Prostate gland (tissue), 2 donors: ENCODE data around the gene DNAH10. TPM values are rescaled to one million over a fixed set of nuclear protein-coding genes. Genes with fewer than 3 reads are reported as not detected.

ENCODE experiments used
- DNase-seq: peaks from one replicate; pipeline ENCODE4 v3.0.0-alpha.2; 2019; ENCODE audit warnings: low spot score
- H3K27ac ChIP-seq, 2 donors: fragments of 200-600 bp; sonication (generic); 2 replicates each; pipeline ENCODE4 v1.5.1; 2017 to 2019
- H3K27me3 ChIP-seq: fragments of 200-600 bp; sonication (generic); replicated peaks from 2 replicates; pipeline ENCODE4 v1.5.1; 2019; ENCODE audit not compliant: insufficient read depth
- H3K36me3 ChIP-seq, 2 donors: fragments of 200-600 bp; sonication (generic); 1 replicate in 1 of 2; 2 replicates in 1 of 2; pipeline versions ENCODE4 v1.5.1 to v1.8.1; 2017 to 2019
- H3K4me1 ChIP-seq: fragments of 200-600 bp; sonication (generic); replicated peaks from 2 replicates; pipeline ENCODE4 v1.5.1; 2019
- H3K4me3 ChIP-seq, 2 donors: fragments of 200-600 bp; sonication (generic); 2 replicates each; pipeline ENCODE4 v1.5.1; 2017 to 2019
- H3K9me3 ChIP-seq: fragments of 200-600 bp; sonication (generic); 2 replicates; pipeline ENCODE4 v1.5.1; 2017
- POLR2A ChIP-seq: fragments of 450-650 bp; IDR thresholded peaks from one replicate; pipeline ENCODE4 v1.6.1; 2016; ENCODE audit warnings: antibody characterized with exemption, mild to moderate bottlenecking
- POLR2AphosphoS5 ChIP-seq: sonication (generic); formaldehyde crosslinking; IDR thresholded peaks from one replicate; pipeline ENCODE4 v1.6.1; 2017; ENCODE audit warnings: antibody characterized with exemption
- WGBS: methylation state at CpG from one replicate; pipeline ENCODE4 v1.1.5; 2018; 5-methylcytosine and 5-hydroxymethylcytosine counted together
- intact Hi-C: fragments of 100-400 bp; cut with DNase I; formaldehyde crosslinking; loops from one replicate; pipeline ENCODE4 v1.14.2; 2022
- total RNA-seq, 2 donors: library from RNA; depleted of rRNA; stranded (reverse); fragments of >200 nt; gene quantifications; one replicate each; pipeline ENCODE4 v1.1.0, GENCODE V29; 2016
- TF ChIP-seq, protein P1 (sequence below), 4 experiments: fragments of 200-600 bp in 2 of 4; fragments of 450-650 bp in 2 of 4; sonication (generic) in 2 of 4; IDR thresholded peaks; 1 replicate in 3 of 4; 2 replicates in 1 of 4; pipeline ENCODE4 v1.5.1; 2016 to 2019; ENCODE audit warnings: antibody characterized with exemption in 4 of 4, mild to moderate bottlenecking in 2 of 4, moderate library complexity in 2 of 4

Gene DNAH10
- total RNA-seq, 2 donors from 2014 or later, result 0.68 to 7.9 TPM

DNA sequence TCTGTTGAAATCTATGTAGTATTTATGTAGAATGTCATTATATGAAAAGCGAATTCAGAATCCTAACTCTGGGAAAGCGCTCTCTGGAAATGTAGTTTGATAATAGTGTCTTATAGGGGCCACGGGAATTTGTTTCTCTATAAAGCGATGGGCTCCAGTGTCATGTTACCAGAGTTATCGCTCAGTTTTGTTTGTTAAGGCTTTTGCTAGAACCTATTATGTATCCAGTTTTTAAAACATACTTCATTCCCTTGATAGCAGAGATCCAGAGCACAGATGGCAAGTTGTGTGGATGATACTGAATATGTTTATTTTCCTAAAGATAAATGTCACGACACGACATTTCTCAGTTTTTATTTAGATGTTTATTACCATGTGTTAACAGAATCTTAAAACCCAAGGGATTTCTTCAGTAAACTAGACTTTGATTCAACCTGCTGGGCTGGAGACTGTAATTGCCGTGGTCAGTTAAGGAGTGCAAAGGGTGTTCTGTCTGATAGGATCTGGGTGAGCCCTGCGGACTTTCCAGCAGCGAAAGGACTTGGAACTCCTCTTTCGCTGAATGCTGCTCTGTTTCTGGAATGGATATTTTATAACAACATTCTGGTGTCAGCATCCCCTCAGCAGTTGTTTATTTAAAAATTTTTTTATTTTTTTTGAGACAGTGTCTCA lies 1.7 kb upstream of the DNAH10 start:
- Histone ChIP-seq H3K9me3 (no peaks in the 10 kb centered on the region), H3K4me1 (peaks cover 8% of the 10 kb centered on the region), H3K36me3 (no peaks in the 10 kb centered on the region), H3K4me3 (no peak overlapping the region), H3K27ac (no peak overlapping the region), H3K27me3 (no peaks in the 10 kb centered on the region)
- 85% methylated on average over 11 of the region's 11 CpGs for WGBS
- TF ChIP-seq, protein P1, sequence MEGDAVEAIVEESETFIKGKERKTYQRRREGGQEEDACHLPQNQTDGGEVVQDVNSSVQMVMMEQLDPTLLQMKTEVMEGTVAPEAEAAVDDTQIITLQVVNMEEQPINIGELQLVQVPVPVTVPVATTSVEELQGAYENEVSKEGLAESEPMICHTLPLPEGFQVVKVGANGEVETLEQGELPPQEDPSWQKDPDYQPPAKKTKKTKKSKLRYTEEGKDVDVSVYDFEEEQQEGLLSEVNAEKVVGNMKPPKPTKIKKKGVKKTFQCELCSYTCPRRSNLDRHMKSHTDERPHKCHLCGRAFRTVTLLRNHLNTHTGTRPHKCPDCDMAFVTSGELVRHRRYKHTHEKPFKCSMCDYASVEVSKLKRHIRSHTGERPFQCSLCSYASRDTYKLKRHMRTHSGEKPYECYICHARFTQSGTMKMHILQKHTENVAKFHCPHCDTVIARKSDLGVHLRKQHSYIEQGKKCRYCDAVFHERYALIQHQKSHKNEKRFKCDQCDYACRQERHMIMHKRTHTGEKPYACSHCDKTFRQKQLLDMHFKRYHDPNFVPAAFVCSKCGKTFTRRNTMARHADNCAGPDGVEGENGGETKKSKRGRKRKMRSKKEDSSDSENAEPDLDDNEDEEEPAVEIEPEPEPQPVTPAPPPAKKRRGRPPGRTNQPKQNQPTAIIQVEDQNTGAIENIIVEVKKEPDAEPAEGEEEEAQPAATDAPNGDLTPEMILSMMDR (IDR thresholded peaks at IDR 0.05), result no peak
- TF ChIP-seq POLR2A (no peak), POLR2AphosphoS5 (no peak)
- intact Hi-C loops, result no loop called here
- DNase-seq, result no peak

DNA sequence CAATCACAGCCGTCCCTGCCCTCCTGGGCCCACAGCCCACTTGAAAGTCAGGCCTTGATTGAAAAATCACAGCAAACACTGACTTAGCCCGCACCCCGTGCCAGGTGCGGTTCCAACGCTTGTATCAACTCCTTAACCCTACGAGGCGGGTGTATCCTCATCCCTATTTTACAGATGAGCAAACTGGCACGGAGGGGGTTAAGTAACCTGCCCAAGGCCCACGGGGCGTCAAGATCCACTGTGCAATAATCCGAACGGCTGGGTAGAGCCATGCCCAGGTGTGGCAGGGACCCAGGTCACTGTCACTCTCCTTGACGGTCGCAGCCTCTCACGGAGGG lies 583 bp downstream of the DNAH10 start:
- H3K4me3 ChIP-seq, result peak overlapping the region; percentile 25 to 40
- intact Hi-C loops, result no loop called here

DNA sequence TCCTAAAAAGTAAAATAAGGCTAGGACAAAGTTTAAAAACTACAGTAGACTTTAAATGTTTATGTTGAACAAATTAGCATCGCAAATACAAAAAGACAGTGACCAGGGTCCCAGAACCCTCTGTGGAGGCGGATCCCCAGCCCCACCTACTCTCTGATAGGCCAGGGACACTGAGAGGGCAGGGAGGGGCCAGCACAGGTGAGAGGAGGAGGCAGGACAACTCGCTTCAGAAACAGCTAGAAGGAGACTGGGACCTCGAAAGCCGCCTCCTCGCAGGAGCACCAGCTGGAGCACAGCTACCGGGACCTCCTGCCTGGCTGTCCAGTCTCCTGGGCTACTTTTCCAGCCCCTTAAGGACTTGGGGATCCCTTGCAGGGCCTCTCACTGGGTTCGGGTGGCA lies 992 bp downstream of the DNAH10 start:
- H3K27ac ChIP-seq, result no peak overlapping the region
- no peak for DNase-seq
- no peaks in the 10 kb centered on the region for H3K27me3 ChIP-seq
- TF ChIP-seq, protein P1 (IDR thresholded peaks at IDR 0.05), result no peak
- TF ChIP-seq POLR2AphosphoS5, result no peak
- no peak for TF ChIP-seq POLR2A
- no peaks in the 10 kb centered on the region for H3K36me3 ChIP-seq
- intact Hi-C loops, result no loop called here
- H3K4me3 ChIP-seq, result no peak overlapping the region
- 60% methylated on average over 8 of the region's 8 CpGs for WGBS
- H3K9me3 ChIP-seq, result no peaks in the 10 kb centered on the region
- H3K4me1 ChIP-seq, result peaks cover 8% of the 10 kb centered on the region

More for the DNA sequence above, 583 bp downstream of the DNAH10 start:
- WGBS, result 31% methylated on average over 15 of the region's 15 CpGs
- Histone ChIP-seq H3K27ac (no peak overlapping the region), H3K4me1 (peaks cover 8% of the 10 kb centered on the region), H3K36me3 (no peaks in the 10 kb centered on the region), H3K9me3 (no peaks in the 10 kb centered on the region), H3K27me3 (no peaks in the 10 kb centered on the region)
- TF ChIP-seq POLR2A (no peak), POLR2AphosphoS5 (no peak)
- TF ChIP-seq, protein P1 (IDR thresholded peaks at IDR 0.05), result no peak
- no peak for DNase-seq

DNA sequence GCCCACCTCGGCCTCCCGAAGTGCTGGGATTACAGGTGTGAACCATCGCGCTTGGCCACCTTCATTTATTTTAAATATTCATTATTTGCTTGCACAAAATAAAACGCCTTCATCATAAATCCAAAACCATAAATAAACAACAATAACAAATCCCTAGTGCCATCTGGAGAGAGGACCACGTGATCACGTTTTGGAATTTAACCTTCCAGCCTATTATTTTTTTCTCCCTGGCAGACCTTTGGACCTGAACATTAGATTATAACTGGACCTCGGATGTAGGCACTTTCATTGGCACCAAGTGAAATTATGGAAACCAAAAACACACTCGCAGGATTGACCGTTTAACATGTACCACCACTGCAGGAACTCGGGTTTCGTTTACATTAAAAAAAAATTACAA lies 2.0 kb downstream of the DNAH10 start:
- Histone ChIP-seq H3K4me3 (no peak overlapping the region), H3K4me1 (peaks cover 8% of the 10 kb centered on the region), H3K27me3 (no peaks in the 10 kb centered on the region), H3K9me3 (no peaks in the 10 kb centered on the region), H3K27ac (no peak overlapping the region), H3K36me3 (no peaks in the 10 kb centered on the region)
- TF ChIP-seq POLR2A (no peak), POLR2AphosphoS5 (no peak)
- TF ChIP-seq, protein P1 (IDR thresholded peaks at IDR 0.05), result no peak
- no peak for DNase-seq
- 79% methylated on average over 12 of the region's 12 CpGs for WGBS
- intact Hi-C loops, result no loop called here

DNA sequence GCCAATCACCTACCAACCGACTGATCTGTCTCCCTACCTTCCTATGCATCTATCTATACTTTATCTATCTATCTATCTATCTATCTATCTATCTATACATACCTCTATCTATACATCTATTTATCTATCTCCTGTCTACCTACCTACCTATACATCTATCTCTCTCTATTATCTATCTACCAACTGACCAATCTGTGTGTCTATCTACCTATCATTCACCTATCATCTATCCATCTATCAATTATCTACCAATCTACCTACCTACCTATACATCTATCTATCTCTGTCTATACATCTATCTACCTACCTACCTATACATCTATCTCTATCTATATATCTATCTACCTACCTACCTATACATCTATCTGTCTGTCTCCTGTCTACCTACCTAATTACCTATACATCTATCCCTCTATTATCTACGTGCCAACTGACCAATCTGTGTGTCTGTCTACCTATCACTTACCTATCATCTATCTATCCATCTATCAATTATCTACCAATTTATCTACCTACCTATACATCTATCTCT lies 3.5 kb downstream of the DNAH10 start:
- TF ChIP-seq POLR2AphosphoS5, result no peak
- TF ChIP-seq, protein P1 (IDR thresholded peaks at IDR 0.05), result no peak
- TF ChIP-seq POLR2A, result no peak
- WGBS, result 64% methylated on average over 2 of the region's 2 CpGs
- Histone ChIP-seq H3K4me1 (peaks cover 8% of the 10 kb centered on the region), H3K4me3 (no peak overlapping the region), H3K27ac (no peak overlapping the region), H3K27me3 (no peaks in the 10 kb centered on the region), H3K36me3 (no peaks in the 10 kb centered on the region), H3K9me3 (no peaks in the 10 kb centered on the region)
- no peak for DNase-seq
- intact Hi-C loops, result no loop called here
